ENCODE results near the gene MMP3.
A peak's percentile ranks its signal among the peaks of the same experiment; 100 is the strongest.

Gene MMP3

GRCh38 chr11:102832612-102833011 lies 10.8 kb downstream of the MMP3 start:
- DNase-seq (ENCODE audit: low spot score) = no peak

GRCh38 chr11:102831489-102832440 lies 11.6 kb downstream of the MMP3 start:
- no peak for FAIRE-seq
- DNase-seq (ENCODE audit: low spot score) = peak; percentile 54

More at GRCh38 chr11:102832612-102833011, 10.8 kb downstream of the MMP3 start:
- no peak for FAIRE-seq

GRCh38 chr11:102831128-102831488 lies 12.3 kb downstream of the MMP3 start:
- DNase-seq (ENCODE audit: low spot score) (no peak), FAIRE-seq (no peak)

- peak; percentile 71 for FAIRE-seq
Observed at GRCh38 chr11:102830001-102830727, 13.2 kb downstream of the MMP3 start.

GRCh38 chr11:102829316-102830000 lies 14.0 kb downstream of the MMP3 start:
- FAIRE-seq (no peak), DNase-seq (ENCODE audit: low spot score) (no peak)

More at GRCh38 chr11:102830001-102830727, 13.2 kb downstream of the MMP3 start:
- DNase-seq (ENCODE audit: low spot score) = no peak

- FAIRE-seq (no peak), DNase-seq (ENCODE audit: low spot score) (no peak)
Observed at GRCh38 chr11:102824556-102824955, 18.9 kb downstream of the MMP3 start.

GRCh38 chr11:102819491-102819890 lies 23.9 kb downstream of the MMP3 start:
- FAIRE-seq (no peak), DNase-seq (ENCODE audit: low spot score) (no peak)

- DNase-seq (ENCODE audit: low spot score) (no peak), FAIRE-seq (no peak)
Observed at GRCh38 chr11:102813484-102813883, 29.9 kb downstream of the MMP3 start.

GRCh38 chr11:102812188-102812587 lies 31.2 kb downstream of the MMP3 start:
- DNase-seq (ENCODE audit: low spot score) (no peak), FAIRE-seq (no peak)

- DNase-seq (ENCODE audit: low spot score) (peak; percentile 48), FAIRE-seq (no peak)
Observed at GRCh38 chr11:102810950-102811660, 32.3 kb downstream of the MMP3 start.

- FAIRE-seq = no peak
- no peak for DNase-seq (ENCODE audit: low spot score)
Observed at GRCh38 chr11:102809971-102810370, 33.4 kb downstream of the MMP3 start.

- FAIRE-seq (no peak), DNase-seq (ENCODE audit: low spot score) (no peak)
Observed at GRCh38 chr11:102807921-102808320, 35.5 kb downstream of the MMP3 start.

GRCh38 chr11:102806296-102806695 lies 37.1 kb downstream of the MMP3 start:
- DNase-seq (ENCODE audit: low spot score) = no peak
- no peak for FAIRE-seq

GRCh38 chr11:102802341-102802740 lies 41.1 kb downstream of the MMP3 start:
- peak; percentile 21 for DNase-seq (ENCODE audit: low spot score)
- no peak for FAIRE-seq

- no peak for DNase-seq (ENCODE audit: low spot score)
- FAIRE-seq = no peak
Observed at GRCh38 chr11:102800767-102801166, 42.6 kb downstream of the MMP3 start.

GRCh38 chr11:102799681-102800340 lies 43.6 kb downstream of the MMP3 start:
- no peak for DNase-seq (ENCODE audit: low spot score)
- FAIRE-seq = no peak

GRCh38 chr11:102798012-102798746 lies 45.2 kb downstream of the MMP3 start, which contains the start of gene MMP1:
MMP1 (minus strand) TSS chr11:102798160; CDS start chr11:102798092, 68 bp downstream.
- FAIRE-seq (no peak), DNase-seq (ENCODE audit: low spot score) (no peak)

- DNase-seq (ENCODE audit: low spot score) = peak; percentile 43
Observed at GRCh38 chr11:102794382-102794781, 49.0 kb downstream of the MMP3 start.

GRCh38 chr11:102793677-102794290 lies 49.6 kb downstream of the MMP3 start:
- DNase-seq (ENCODE audit: low spot score) (no peak), FAIRE-seq (no peak)

More at GRCh38 chr11:102794382-102794781, 49.0 kb downstream of the MMP3 start:
- FAIRE-seq = no peak

Measured in urothelium cell line (cell line).